WERI-Rb-1 (cell line): ENCODE results near the gene ZAR1.

Source experiments
- DNase-seq: peaks from one replicate; pipeline ENCODE4 v3.0.0-alpha.2; 2020
- H3K27ac ChIP-seq: fragments of 250-450 bp; sonication (Bioruptor Pico); 2 replicates; pipeline ENCODE4 v1.5.1; 2020; ENCODE audit warnings: mild to moderate bottlenecking, moderate library complexity
- H3K27me3 ChIP-seq: fragments of 250-450 bp; sonication (Bioruptor Pico); 2 replicates; pipeline ENCODE4 v1.5.1; 2021; ENCODE audit warnings: mild to moderate bottlenecking, low read depth, moderate library complexity; ENCODE audit not compliant: insufficient read depth, severe bottlenecking
- H3K36me3 ChIP-seq: fragments of 250-450 bp; sonication (Bioruptor Pico); 2 replicates; pipeline ENCODE4 v1.5.1; 2020; ENCODE audit warnings: mild to moderate bottlenecking, moderate library complexity
- H3K4me3 ChIP-seq: 2 replicates; pipeline ENCODE4 v1.5.1; 2011; ENCODE audit warnings: low read depth, mild to moderate bottlenecking, control low read depth, low read length
- H3K9me3 ChIP-seq: fragments of 250-450 bp; sonication (Bioruptor Pico); 2 replicates; pipeline ENCODE4 v1.5.1; 2021; ENCODE audit warnings: mild to moderate bottlenecking, moderate library complexity; ENCODE audit not compliant: severe bottlenecking
- TF ChIP-seq, protein P1 (sequence below): IDR thresholded peaks from 2 replicates; pipeline ENCODE4 v1.5.1; 2011; ENCODE audit warnings: low read depth, mild to moderate bottlenecking, control low read depth, inconsistent platforms, low read length

The ZAR1 gene

DNA sequence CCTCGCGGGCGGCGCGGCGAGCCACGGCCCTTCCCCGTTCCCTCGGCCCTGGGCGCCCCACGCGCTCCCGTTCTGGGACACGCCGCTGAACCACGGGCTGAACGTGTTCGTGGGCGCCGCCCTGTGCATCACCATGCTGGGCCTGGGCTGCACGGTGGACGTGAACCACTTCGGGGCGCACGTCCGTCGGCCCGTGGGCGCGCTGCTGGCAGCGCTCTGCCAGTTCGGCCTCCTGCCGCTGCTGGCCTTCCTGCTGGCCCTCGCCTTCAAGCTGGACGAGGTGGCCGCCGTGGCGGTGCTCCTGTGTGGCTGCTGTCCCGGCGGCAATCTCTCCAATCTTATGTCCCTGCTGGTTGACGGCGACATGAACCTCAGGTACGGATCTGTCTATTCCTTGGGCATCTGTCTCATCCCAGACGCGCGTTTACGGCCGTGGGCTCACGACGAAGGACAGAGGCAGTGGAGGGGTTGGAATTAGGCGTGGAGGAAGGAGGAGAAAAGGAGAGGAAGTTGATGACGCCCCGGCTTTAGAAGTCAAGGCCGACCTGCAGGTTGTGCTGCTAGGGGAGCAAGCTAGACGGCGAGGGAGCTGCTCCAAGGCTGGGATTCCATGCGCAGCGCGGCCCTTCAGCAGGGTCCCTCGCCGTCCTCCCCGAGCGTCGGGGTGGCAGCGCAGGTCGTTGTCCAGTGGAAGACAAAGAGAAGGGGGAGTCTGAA, 6.1 kb upstream of the ZAR1 start:
- H3K4me3 ChIP-seq: no peak overlapping the region
- DNase-seq: no peak
- H3K27me3 ChIP-seq: no peaks in the 10 kb centered on the region
- peaks cover 4% of the 10 kb centered on the region for H3K9me3 ChIP-seq
- no peak overlapping the region for H3K27ac ChIP-seq
- TF ChIP-seq, protein P1, sequence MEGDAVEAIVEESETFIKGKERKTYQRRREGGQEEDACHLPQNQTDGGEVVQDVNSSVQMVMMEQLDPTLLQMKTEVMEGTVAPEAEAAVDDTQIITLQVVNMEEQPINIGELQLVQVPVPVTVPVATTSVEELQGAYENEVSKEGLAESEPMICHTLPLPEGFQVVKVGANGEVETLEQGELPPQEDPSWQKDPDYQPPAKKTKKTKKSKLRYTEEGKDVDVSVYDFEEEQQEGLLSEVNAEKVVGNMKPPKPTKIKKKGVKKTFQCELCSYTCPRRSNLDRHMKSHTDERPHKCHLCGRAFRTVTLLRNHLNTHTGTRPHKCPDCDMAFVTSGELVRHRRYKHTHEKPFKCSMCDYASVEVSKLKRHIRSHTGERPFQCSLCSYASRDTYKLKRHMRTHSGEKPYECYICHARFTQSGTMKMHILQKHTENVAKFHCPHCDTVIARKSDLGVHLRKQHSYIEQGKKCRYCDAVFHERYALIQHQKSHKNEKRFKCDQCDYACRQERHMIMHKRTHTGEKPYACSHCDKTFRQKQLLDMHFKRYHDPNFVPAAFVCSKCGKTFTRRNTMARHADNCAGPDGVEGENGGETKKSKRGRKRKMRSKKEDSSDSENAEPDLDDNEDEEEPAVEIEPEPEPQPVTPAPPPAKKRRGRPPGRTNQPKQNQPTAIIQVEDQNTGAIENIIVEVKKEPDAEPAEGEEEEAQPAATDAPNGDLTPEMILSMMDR: no peak
- H3K36me3 ChIP-seq: no peaks in the 10 kb centered on the region

DNA sequence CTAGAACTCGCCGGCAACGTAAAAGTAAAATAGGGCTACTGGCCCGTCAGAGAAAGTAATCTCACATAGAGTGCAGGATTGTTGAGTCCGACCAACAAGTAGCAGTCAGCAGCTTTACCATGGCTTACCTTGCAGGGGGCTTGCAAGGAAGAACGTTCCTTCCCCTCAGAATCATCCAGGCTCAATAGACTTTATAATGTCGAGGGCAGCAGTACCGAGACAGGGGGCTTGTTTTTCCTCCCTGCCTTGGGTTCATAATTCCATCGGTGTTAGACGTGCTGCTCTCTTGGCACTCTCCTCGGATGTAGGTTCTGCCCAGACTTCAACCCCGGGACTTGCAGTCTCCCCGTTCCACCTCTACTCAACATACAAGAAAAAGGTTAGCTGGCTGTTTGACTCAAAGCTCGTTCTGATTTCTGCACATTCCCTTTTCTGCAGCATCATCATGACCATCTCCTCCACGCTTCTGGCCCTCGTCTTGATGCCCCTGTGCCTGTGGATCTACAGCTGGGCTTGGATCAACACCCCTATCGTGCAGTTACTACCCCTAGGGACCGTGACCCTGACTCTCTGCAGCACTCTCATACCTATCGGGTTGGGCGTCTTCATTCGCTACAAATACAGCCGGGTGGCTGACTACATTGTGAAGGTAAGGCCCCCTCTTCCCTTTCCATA, 5.4 kb upstream of the ZAR1 start:
- Histone ChIP-seq H3K27ac (no peak overlapping the region), H3K4me3 (no peak overlapping the region), H3K9me3 (peaks cover 8% of the 10 kb centered on the region), H3K27me3 (no peaks in the 10 kb centered on the region), H3K36me3 (no peaks in the 10 kb centered on the region)
- TF ChIP-seq, protein P1: no peak
- DNase-seq: no peak

DNA sequence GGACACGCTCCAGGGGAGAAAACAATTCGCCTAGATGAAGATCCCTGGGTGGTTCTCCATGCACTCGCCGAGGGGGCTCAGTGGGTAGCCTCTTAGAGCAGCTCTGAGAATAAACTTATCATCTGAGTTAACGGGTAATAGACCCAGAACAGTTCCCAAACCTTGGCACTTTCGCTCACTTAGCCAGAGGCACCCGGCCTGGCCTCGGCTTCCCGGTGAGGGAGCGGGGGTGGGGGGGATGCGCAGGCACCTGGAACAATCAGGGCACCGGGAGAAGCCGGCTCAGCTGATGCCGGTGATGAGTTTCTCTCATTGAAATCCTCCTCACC, 405 bp upstream of the ZAR1 start:
- H3K27ac ChIP-seq: no peak overlapping the region

DNA sequence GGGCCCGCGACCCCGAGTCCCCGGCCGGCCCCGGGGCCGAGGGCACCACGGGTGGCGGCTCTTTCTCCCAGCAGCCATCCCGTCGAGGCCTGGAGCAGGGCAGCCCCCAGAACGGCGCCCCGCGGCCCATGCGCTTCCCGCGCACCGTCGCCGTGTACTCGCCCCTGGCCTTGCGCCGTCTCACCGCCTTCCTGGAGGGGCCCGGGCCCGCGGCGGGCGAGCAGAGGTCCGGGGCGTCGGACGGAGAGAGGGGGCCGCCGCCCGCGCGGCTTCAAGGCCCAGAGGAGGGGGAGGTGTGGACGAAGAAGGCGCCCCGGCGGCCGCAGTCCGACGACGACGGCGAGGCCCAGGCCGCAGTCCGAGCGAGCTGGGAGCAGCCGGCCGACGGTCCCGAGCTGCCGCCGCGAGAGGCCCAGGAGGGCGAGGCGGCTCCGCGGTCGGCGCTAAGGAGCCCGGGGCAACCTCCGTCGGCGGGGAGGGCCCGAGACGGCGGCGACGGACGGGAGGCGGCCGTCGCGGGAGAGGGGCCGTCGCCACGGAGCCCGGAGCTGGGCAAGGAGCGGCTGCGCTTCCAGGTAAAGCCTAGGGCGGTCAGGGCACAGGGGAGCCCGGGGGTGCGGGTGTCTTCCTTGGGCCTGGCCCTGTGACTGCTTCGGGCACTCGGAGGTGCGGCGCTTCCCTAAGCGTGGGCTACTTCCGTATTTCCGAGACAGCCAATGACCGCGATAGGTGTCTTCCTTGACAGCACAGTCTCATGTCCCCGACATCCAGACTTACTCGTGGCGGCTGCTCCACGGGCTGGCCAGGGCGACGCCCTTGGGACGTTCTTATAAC, 845 bp downstream of the ZAR1 start:
- TF ChIP-seq, protein P1: no peak
- Histone ChIP-seq H3K9me3 (peaks cover 8% of the 10 kb centered on the region), H3K27me3 (no peaks in the 10 kb centered on the region), H3K4me3 (no peak overlapping the region), H3K36me3 (no peaks in the 10 kb centered on the region), H3K27ac (no peak overlapping the region)
- no peak for DNase-seq

More for the DNA sequence above, 405 bp upstream of the ZAR1 start:
- TF ChIP-seq, protein P1: no peak
- no peak for DNase-seq
- Histone ChIP-seq H3K36me3 (no peaks in the 10 kb centered on the region), H3K9me3 (peaks cover 8% of the 10 kb centered on the region), H3K4me3 (no peak overlapping the region), H3K27me3 (no peaks in the 10 kb centered on the region)

DNA sequence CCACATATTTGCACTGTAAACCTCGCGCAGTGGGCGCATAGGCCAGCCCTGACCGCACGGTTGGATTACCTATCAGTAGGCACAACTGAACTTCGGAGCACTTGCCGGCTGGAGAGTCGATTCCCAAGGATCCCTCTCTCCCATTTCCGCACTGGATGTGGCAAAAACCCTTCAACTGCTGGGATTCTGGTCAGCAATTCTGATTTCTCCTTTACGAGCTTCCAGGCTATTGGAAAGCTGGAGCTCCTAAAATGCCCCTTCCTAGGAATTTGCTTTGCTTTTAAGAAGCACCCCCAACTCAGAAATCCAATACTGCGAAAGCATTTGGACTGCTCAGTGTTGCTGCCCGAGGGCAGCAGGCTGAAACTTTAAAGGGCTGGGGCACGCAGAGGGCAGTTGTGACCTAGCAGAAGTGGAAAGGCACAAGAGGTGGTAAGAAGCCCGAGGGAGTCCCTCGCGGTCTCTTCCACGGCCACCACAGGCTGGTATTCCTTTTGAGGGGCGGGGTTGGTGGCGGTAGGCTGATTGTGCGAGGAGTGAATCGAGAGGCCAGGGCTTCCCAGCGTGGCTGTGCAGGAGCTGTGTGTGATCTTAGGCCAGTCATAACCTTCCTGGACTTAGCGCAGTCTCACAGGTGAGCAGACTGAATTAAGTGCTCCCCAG, 1.6 kb downstream of the ZAR1 start:
- no peaks in the 10 kb centered on the region for H3K27me3 ChIP-seq
- TF ChIP-seq, protein P1: no peak
- H3K36me3 ChIP-seq: no peaks in the 10 kb centered on the region
- no peak for DNase-seq
- no peak overlapping the region for H3K4me3 ChIP-seq
- peaks cover 8% of the 10 kb centered on the region for H3K9me3 ChIP-seq
- peak overlapping the region; percentile 43; the same call in 1 of the 2 replicates for H3K27ac ChIP-seq
